A673 (cell line): ENCODE results near the gene GLCE. TPM values are rescaled to one million over a fixed set of nuclear protein-coding genes. Genes with fewer than 3 reads are reported as not detected.

Experiments
- BruUV-seq: library from RNA; stranded (reverse); fragments of 400-500 nt; replicated peaks from 2 replicates; lab custom pipeline; 2021; lab: Mats Ljungman, UMichigan
- CTCF ChIA-PET: fragments of 300-600 bp; sonication (Branson Sonifier 250); formaldehyde crosslinking; loops from one replicate; lab custom pipeline; 2022; ENCODE audit warnings: antibody characterized with exemption; lab: Charles Lee
- POLR2A ChIA-PET: fragments of 300-600 bp; sonication (Branson Sonifier 250); formaldehyde crosslinking; loops from one replicate; lab custom pipeline; 2022; ENCODE audit warnings: antibody characterized with exemption; ENCODE audit not compliant: low non-redundant PET; lab: Charles Lee
- DNase-seq: peaks from one replicate; pipeline ENCODE4 v3.0.0-alpha.2; 2015; ENCODE audit warnings: low spot score
- H3K27ac ChIP-seq: fragments of 200-600 bp; sonication (generic); 2 replicates; pipeline ENCODE4 v1.5.1; 2016; ENCODE audit warnings: mixed run types, low read depth, mild to moderate bottlenecking, mixed read lengths, antibody characterized with exemption, low read length; ENCODE audit not compliant: poor library complexity, severe bottlenecking
- H3K27me3 ChIP-seq: fragments of 200-600 bp; sonication (generic); replicated peaks from 2 replicates; pipeline ENCODE4 v1.6.1; 2017; ENCODE audit warnings: mixed run types, low read depth, mild to moderate bottlenecking, mixed read lengths, antibody characterized with exemption, low read length; ENCODE audit not compliant: insufficient read depth, poor library complexity
- H3K36me3 ChIP-seq: fragments of 200-600 bp; sonication (generic); 2 replicates; pipeline ENCODE4 v1.6.1; 2016; ENCODE audit warnings: mixed run types, mild to moderate bottlenecking, mixed read lengths, antibody characterized with exemption, low read length; ENCODE audit not compliant: insufficient read depth, poor library complexity, severe bottlenecking
- H3K4me1 ChIP-seq: fragments of 200-600 bp; sonication (generic); 2 replicates; pipeline ENCODE4 v1.6.1; 2017; ENCODE audit warnings: mixed run types, mild to moderate bottlenecking, mixed read lengths, antibody characterized with exemption, low read length; ENCODE audit not compliant: insufficient read depth, poor library complexity, severe bottlenecking
- H3K4me3 ChIP-seq: fragments of 200-600 bp; sonication (generic); 2 replicates; pipeline ENCODE4 v1.5.1; 2016; ENCODE audit warnings: low read depth, mixed run types, mild to moderate bottlenecking, mixed read lengths, low read length; ENCODE audit not compliant: poor library complexity, severe bottlenecking
- H3K9me3 ChIP-seq: fragments of 200-600 bp; sonication (generic); 2 replicates; pipeline ENCODE4 v1.6.1; 2016; ENCODE audit warnings: mixed run types, low read depth, mild to moderate bottlenecking, mixed read lengths, antibody characterized with exemption, low read length; ENCODE audit not compliant: poor library complexity, severe bottlenecking
- CTCF ChIP-seq: fragments of 300-800, 200-600 bp; sonication (generic); conservative IDR thresholded peaks from 2 replicates; pipeline ENCODE4 v1.5.1; 2017; ENCODE audit warnings: low read depth, mild to moderate bottlenecking, antibody characterized with exemption, low read length, moderate library complexity, mixed read lengths
- EZH2 ChIP-seq: fragments of 200-600 bp; sonication (generic); IDR thresholded peaks from 2 replicates; pipeline ENCODE4 v1.6.1; 2017; ENCODE audit warnings: borderline replicate concordance, low read depth, mild to moderate bottlenecking, mixed read lengths, antibody characterized with exemption, low read length; ENCODE audit not compliant: poor library complexity, severe bottlenecking
- intact Hi-C: fragments of 100-400 bp; cut with micrococcal nuclease; formaldehyde crosslinking; loops from one replicate; pipeline ENCODE4 v1.10.0; 2022; ENCODE audit not compliant: unreplicated experiment
- total RNA-seq: library from RNA; stranded (reverse); gene quantifications from 2 replicates; pipeline ENCODE4 v1.2.3, GENCODE V29; 2021

GLCE gene
- total RNA-seq, 1 experiment from 2014 or later = 44.6 TPM

- no peaks in the 10 kb centered on the region for H3K27me3 ChIP-seq
- no peak overlapping the region for H3K4me3 ChIP-seq
- no TSS peak for BruUV-seq
- no peaks in the 10 kb centered on the region for H3K36me3 ChIP-seq
- ChIA-PET POLR2A (no interaction called here), CTCF (no interaction called here)
- no peak for DNase-seq
- peaks cover 5% of the 10 kb centered on the region for H3K4me1 ChIP-seq
- H3K9me3 ChIP-seq = peaks cover 22% of the 10 kb centered on the region
- H3K27ac ChIP-seq = no peak overlapping the region
- intact Hi-C loops = no loop called here
- TF ChIP-seq EZH2 (no peak), CTCF (no peak)
Measured at GRCh38 chr15:69222002-69222474, 61.6 kb downstream of the GLCE start.

GRCh38 chr15:69223083-69223813 lies 62.8 kb downstream of the GLCE start:
- DNase-seq = no peak
- no peaks in the 10 kb centered on the region for H3K36me3 ChIP-seq
- H3K9me3 ChIP-seq = peaks cover 22% of the 10 kb centered on the region
- H3K27me3 ChIP-seq = no peaks in the 10 kb centered on the region
- H3K4me1 ChIP-seq = peaks cover 5% of the 10 kb centered on the region
- intact Hi-C loops = no loop called here
- no peak overlapping the region for H3K4me3 ChIP-seq
- ChIA-PET POLR2A (no interaction called here), CTCF (no interaction called here)
- no TSS peak for BruUV-seq
- no peak overlapping the region for H3K27ac ChIP-seq
- no peak for TF ChIP-seq EZH2
- TF ChIP-seq CTCF = no peak

- CTCF ChIA-PET = interaction anchor here (0.6 kb wide), 1 partner anchor 64 kb away, joined by 4 read pairs; no protein-coding TSS in a partner anchor
- Histone ChIP-seq H3K4me3 (no peak overlapping the region), H3K27ac (no peak overlapping the region), H3K36me3 (peaks cover 10% of the 10 kb centered on the region), H3K27me3 (no peaks in the 10 kb centered on the region), H3K4me1 (peaks cover 5% of the 10 kb centered on the region), H3K9me3 (peaks cover 22% of the 10 kb centered on the region)
- no peak for DNase-seq
- TF ChIP-seq CTCF (no peak), EZH2 (no peak)
- POLR2A ChIA-PET = no interaction called here
- intact Hi-C loops = no loop called here
- BruUV-seq = no TSS peak
Measured at GRCh38 chr15:69224383-69224782, 63.9 kb downstream of the GLCE start.
